SHP77 treated with DMSO at 0.1 percent for 48 hours (cell line): ENCODE results near the gene VIPR2.
"Not testable (repeated sequence)": the region's sequence is repeated elsewhere in the genome, so short reads cannot be mapped to it uniquely, and the experiment has no call there.

ENCODE experiments used
- DNase-seq: peaks from one replicate; lab custom pipeline; 2025; lab: John Stamatoyannopoulos, UW

Gene VIPR2

DNA sequence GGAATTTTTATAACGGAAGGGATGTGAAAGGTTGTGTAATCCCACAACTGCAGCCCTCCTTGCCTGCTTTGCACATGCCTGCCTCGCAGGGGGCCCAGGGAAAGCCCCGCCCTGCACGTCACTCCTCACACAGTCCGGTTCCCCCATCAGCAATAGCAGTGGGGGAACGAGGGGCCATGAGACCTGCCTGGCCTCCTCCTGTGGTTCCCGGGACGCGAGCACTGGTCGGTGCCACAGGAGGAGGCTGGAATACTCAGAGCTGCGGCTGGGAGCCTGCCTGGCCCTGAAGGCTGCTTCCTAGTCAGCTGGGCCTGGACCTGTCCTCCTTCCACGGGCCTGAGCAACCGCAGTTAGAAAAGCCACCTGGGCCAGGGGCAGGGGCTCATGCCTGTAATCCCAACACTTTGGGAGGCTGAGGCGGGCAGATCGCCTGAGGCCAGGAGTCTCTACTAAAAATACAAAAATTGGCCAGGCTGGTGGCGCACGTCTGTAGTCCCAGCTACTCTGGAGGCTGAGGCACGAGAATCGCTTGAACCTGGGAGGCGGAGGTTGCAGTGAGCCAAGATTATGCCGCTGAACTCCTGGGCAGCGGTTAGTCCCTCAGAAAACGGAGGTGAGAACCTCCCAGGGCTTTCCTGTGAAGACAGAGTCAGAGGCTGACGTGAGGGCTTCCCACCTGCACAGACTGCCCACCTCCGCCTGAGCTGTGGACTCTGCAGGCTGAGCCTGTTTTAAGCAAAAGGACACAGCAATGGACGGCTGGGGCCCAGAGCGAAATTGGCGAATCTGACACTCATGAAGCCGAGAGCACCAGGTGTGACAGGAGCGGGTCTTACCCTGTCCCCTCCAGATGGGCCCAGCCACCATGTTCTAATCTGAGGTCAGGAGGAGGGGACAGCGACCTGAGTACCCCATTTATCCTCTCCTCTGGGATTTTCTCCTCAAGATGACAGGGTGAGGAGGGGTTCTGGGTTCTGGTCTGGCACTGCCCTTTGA, 52.9 kb downstream of the VIPR2 start:
- DNase-seq, result no peak

DNA sequence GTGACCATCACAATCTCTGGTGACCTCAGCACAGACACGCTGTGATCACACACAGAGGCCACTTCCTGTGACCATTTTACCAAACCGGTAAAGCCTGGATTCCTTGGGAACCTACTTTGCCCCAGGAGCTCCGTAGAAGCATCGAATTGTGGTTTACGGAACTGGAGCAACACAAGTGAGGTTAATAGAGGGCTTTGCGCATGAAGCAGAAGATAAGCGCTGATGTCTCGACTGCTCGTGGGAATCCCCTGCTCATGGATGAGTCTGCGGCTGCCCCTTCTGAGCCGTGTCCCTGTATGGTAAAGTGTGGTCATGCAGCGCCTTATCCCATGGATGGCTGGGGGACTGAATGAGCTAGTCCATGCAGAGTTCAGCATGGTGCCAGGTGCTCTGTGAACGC, 53.6 kb downstream of the VIPR2 start:
- no peak for DNase-seq

- no peak for DNase-seq
Observed at GRCh38 chr7:159088016-159088865, 56.4 kb downstream of the VIPR2 start.

DNA sequence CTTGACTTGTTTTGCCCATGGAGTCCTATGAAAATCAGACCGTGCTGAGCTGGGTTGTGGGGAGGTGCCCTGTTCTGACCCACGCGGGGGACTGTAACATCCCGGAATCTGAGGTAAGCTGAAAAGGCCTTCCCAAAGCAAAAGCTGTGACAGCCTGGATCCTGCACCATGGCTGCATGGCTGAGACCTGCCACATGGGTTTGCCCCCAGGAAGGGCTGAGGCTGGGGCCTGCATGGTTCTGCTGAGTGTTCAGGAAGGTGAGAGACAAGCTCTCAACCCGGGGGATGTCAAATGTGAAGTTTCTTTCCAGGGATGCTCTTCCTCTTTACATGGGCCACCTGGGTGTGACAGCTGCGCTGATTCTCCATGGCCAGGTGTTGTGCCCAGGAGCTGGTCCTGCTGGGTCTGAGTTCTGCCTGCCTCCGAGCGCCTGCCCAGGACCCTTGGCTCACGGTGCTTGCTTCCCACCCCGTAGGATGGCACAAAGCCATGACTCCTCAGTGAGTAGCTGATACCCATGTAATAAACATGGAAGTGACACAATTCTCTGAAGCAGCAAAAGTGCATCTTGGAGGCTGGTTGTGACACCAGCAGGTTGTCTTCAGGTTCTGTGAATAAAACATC, 58.3 kb downstream of the VIPR2 start:
- DNase-seq, result no peak

GRCh38 chr7:159084069-159084801, 60.4 kb downstream of the VIPR2 start:
- no peak for DNase-seq

DNA sequence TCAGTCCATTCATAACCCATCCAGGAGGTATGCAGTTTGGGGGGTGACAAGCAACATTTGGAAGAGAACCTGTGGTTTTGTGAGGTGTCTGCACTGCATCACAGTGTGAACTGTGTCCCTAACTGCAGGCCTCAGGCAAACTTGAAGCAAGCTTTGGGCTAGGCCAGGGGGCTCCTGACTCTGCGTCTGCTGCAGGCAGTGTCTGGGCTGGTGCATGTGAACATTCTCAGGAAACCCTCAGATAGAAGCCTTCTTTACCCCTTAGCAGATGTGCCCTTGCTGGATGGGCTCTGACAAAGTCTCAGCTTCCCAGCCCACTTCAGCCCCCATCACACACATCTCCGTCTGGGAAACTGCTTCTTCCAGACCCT, 61.0 kb downstream of the VIPR2 start:
- DNase-seq, result no peak

- DNase-seq, result no peak
Observed at GRCh38 chr7:159083001-159083697, 61.5 kb downstream of the VIPR2 start.

DNA sequence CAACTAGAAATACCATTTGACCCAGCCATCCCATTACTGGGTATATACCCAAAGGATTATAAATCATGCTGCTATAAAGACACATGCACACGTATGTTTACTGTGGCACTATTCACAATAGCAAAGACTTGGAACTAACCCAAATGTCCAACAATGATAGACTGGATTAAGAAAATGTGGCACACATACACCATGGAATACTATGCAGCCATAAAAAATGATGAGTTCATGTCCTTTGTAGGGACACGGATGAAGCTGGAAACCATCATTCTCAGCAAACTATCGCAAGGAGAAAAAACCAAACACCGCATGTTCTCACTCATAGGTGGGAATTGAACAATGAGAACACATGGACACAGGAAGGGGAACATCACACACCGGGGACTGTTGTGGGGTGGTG, 62.6 kb downstream of the VIPR2 start:
- DNase-seq, result not testable (repeated sequence)

DNA sequence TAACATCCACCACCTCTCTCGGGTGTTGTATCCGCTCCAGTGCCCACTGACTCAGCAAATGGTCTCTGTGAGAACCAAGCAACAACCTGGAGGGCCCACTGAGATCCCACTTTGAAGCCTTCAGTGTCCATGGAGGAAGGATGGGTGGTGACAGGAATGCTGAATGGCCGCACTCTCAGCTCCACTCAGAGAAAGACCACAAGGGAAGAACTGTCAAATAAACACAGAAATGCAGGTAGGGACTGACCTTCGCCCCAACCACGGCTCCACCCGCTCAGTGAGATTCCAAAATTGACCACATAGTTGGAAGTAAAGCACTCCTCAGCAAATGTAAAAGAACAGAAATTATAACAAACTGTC, 65.8 kb downstream of the VIPR2 start:
- DNase-seq, result no peak

- no peak for DNase-seq
Observed at GRCh38 chr7:159078193-159078910, 66.3 kb downstream of the VIPR2 start.

- no peak for DNase-seq
Observed at GRCh38 chr7:159076333-159076732, 68.3 kb downstream of the VIPR2 start.

GRCh38 chr7:159075563-159076238, 69.0 kb downstream of the VIPR2 start:
- no peak for DNase-seq

DNA sequence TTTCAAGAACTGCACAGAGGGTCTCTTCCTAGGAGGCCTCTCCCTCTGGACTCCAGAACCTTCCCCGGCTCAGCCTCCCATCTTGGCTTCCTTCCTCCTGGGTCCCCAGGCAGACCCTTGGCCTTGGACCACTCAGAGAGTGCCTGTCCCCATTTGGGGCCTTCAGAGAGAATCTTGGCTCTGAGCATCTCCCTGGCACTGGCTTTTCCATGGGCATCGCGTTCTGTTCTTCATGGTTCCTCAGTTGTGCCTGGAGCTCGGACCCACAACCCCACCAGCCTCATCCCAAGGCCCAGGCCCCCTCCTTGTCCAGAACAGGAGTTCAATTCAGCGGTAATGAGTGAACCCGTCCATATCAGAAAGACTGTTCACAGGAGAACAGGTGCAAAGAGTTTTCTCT, 73.4 kb downstream of the VIPR2 start:
- DNase-seq, result no peak

DNA sequence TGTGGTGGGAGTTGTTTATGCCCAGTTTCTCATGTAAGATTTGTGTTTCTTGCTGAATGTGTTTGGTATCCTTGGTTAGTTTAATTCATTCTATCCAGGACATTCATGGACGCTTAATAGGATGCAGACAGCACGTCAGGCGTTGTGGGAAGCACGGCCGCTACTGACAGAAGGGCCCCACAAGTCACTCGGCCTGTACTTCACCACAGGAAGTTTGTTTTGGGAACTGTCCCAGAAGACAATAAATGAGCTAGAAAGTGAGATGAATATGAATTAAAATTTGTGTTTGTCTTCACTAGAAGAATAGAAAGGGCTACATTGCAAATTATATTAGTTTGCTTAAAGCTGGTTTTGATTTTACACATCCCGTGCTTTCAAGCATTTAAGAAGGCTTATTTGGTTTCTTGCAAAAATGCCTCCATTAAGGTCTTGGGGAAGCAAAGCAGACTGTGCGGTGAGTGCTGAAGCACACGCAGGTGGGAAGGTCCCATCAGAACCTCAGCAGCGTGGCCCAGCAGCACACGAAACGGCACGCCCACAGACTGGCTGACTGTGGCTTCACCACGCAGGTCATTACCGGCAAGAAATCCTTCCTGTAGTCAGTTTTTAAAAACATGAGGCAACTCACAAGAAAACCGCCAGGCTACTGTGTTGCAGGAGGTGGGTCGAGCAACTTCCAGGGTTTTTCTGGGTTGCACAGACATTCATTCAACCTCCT, 74.1 kb downstream of the VIPR2 start:
- DNase-seq, result peak; percentile 8

- no peak for DNase-seq
Observed at GRCh38 chr7:159068893-159069448, 75.7 kb downstream of the VIPR2 start.

- no peak for DNase-seq
Observed at GRCh38 chr7:159068488-159068811, 76.2 kb downstream of the VIPR2 start.

GRCh38 chr7:159067576-159068487, 76.8 kb downstream of the VIPR2 start:
- no peak for DNase-seq
